HepG2 (cell line): Measurements from ENCODE around the gene ETV3L. TPM values are rescaled to one million over a fixed set of nuclear protein-coding genes. Genes with fewer than 3 reads are reported as not detected.

Experiments
- DMAP1 ChIP-seq: IDR thresholded peaks from 2 replicates; pipeline ENCODE4 v1.6.1; 2016
- FOXA1 ChIP-seq, 2 experiments: fragments of 450-650 bp in 1 of 2; sonication (generic) in 1 of 2; formaldehyde crosslinking in 1 of 2; IDR thresholded peaks; 2 replicates each; pipeline versions ENCODE4 v1.4.0 to v1.6.1; 2016 to 2020; ENCODE audit warnings: missing genetic modification reagents in 1 of 2
- FOXO1 ChIP-seq: sonication (generic); formaldehyde crosslinking; IDR thresholded peaks from 2 replicates; pipeline ENCODE4 v1.4.0; 2020; ENCODE audit warnings: missing genetic modification reagents
- GPN1 ChIP-seq: sonication (generic); formaldehyde crosslinking; IDR thresholded peaks from 2 replicates; pipeline ENCODE4 v1.5.1; 2020; ENCODE audit warnings: missing genetic modification reagents, borderline replicate concordance
- IKZF1 ChIP-seq: fragments of 450-650 bp; IDR thresholded peaks from 2 replicates; pipeline ENCODE4 v1.7.1; 2016
- KAT7 ChIP-seq: IDR thresholded peaks from 2 replicates; pipeline ENCODE4 v1.6.1; 2018; ENCODE audit warnings: borderline replicate concordance, missing compliant biosample characterization
- NFE2 ChIP-seq: sonication (generic); formaldehyde crosslinking; IDR thresholded peaks from 2 replicates; pipeline ENCODE4 v1.4.0; 2020; ENCODE audit warnings: missing genetic modification reagents
- PITX1 ChIP-seq: sonication (generic); formaldehyde crosslinking; IDR thresholded peaks from 2 replicates; pipeline ENCODE4 v1.5.1; 2020; ENCODE audit warnings: mild to moderate bottlenecking, missing genetic modification reagents
- RCOR2 ChIP-seq: IDR thresholded peaks from 2 replicates; pipeline ENCODE4 v1.6.1; 2016; ENCODE audit warnings: missing biosample characterization, missing genetic modification reagents
- SP4 ChIP-seq: sonication (generic); formaldehyde crosslinking; IDR thresholded peaks from 2 replicates; pipeline ENCODE4 v1.8.1; 2023; ENCODE audit warnings: mild to moderate bottlenecking, missing genetic modification reagents
- ZBTB38 ChIP-seq: sonication (generic); formaldehyde crosslinking; IDR thresholded peaks from 2 replicates; pipeline ENCODE4 v1.5.1; 2020; ENCODE audit warnings: mild to moderate bottlenecking, missing genetic modification reagents
- ZGPAT ChIP-seq: IDR thresholded peaks from 2 replicates; pipeline ENCODE4 v1.6.1; 2016; ENCODE audit warnings: mild to moderate bottlenecking
- ZHX1 ChIP-seq: sonication (generic); formaldehyde crosslinking; IDR thresholded peaks from 2 replicates; pipeline ENCODE4 v1.8.1; 2022; ENCODE audit warnings: low read depth, mild to moderate bottlenecking, missing genetic modification reagents
- ZNF296 ChIP-seq: sonication (generic); formaldehyde crosslinking; conservative IDR thresholded peaks from 2 replicates; pipeline ENCODE4 v1.5.0; 2020; ENCODE audit warnings: mild to moderate bottlenecking, missing genetic modification reagents
- ZNF407 ChIP-seq: sonication (generic); formaldehyde crosslinking; IDR thresholded peaks from one replicate; pipeline ENCODE4 v1.5.1; 2020; ENCODE audit warnings: mild to moderate bottlenecking, missing genetic modification reagents; ENCODE audit errors: not compliant biosample characterization
- ZNF724P ChIP-seq: sonication (generic); formaldehyde crosslinking; IDR thresholded peaks from 2 replicates; pipeline ENCODE4 v1.8.0; 2022; ENCODE audit warnings: missing genetic modification reagents, borderline replicate concordance
- ZNF772 ChIP-seq: sonication (generic); formaldehyde crosslinking; IDR thresholded peaks from 2 replicates; pipeline ENCODE4 v1.5.0; 2020; ENCODE audit warnings: mild to moderate bottlenecking, missing genetic modification reagents
- ZNF83 ChIP-seq: sonication (generic); formaldehyde crosslinking; IDR thresholded peaks from 2 replicates; pipeline ENCODE4 v1.4.0; 2020; ENCODE audit warnings: missing genetic modification reagents, mild to moderate bottlenecking, borderline replicate concordance
- polyA plus RNA-seq, 8 experiments: library from polyadenylated mRNA; depleted of rRNA in 3 of 8; stranded (reverse) in 7 of 8; unstranded in 1 of 8; fragments of >200 nt; fragmentation: Illumina TruSeq in 4 of 8; extraction: Trizol in 4 of 8; gene quantifications; 2 replicates each; pipeline versions ENCODE4 v1.2.1 to v1.2.3, GENCODE V29; 2011 to 2016; ENCODE audit warnings: low read depth in 4 of 8, missing spikeins in 1 of 8, mixed read lengths in 1 of 8; ENCODE audit not compliant: insufficient read depth in 1 of 8
- total RNA-seq, 5 experiments: library from RNA; depleted of rRNA; stranded (reverse); fragments of >200 nt; fragmentation: Illumina TruSeq; extraction: Trizol; gene quantifications; 2 replicates each; pipeline ENCODE4 v1.2.3, GENCODE V29; 2016; ENCODE audit warnings: low read depth in 1 of 5

The ETV3L gene
- total and polyA plus RNA-seq, 2 of the 13 experiments (the other 11 are each of a cell fraction or from before 2014, with no cell fraction given): not detected

GRCh38 chr1:157073944-157074685, 25.5 kb downstream of the ETV3L start (continued):
- TF ChIP-seq ZNF772 (CRISPR knock-in tag): no peak
- TF ChIP-seq ZBTB38: no peak
- no peak for TF ChIP-seq ZNF296 (CRISPR knock-in tag)
- no peak for TF ChIP-seq PITX1 (CRISPR knock-in tag)
- no peak; the same call in 1 of the 2 replicates for TF ChIP-seq ZGPAT (CRISPR knock-in tag)
- TF ChIP-seq SP4: no peak
- no peak; the same call in 1 of the 2 replicates for TF ChIP-seq ZHX1 (CRISPR knock-in tag)
- TF ChIP-seq RCOR2 (CRISPR knock-in tag): no peak
- no peak for TF ChIP-seq ZNF83
- TF ChIP-seq FOXO1: no peak
- no peak for TF ChIP-seq NFE2
- TF ChIP-seq ZNF407 (CRISPR knock-in tag): no peak
- no peak for TF ChIP-seq KAT7
- TF ChIP-seq GPN1 (CRISPR knock-in tag): no peak
- TF ChIP-seq ZNF724P (CRISPR knock-in tag): no peak
- no peak for TF ChIP-seq IKZF1
- TF ChIP-seq FOXA1 (IDR thresholded peaks at IDR 0.05): no peak
- 0 out of 2 replicates have a peak, but pooled peaks have one; percentile 14 for TF ChIP-seq FOXA1 (CRISPR knock-in tag; IDR thresholded peaks at IDR 0.05)
- 0 out of 2 replicates have a peak, but pooled peaks have one; percentile 38 for TF ChIP-seq DMAP1
